ENCODE measurements around the gene CCDC57.

CCDC57 gene

DNA sequence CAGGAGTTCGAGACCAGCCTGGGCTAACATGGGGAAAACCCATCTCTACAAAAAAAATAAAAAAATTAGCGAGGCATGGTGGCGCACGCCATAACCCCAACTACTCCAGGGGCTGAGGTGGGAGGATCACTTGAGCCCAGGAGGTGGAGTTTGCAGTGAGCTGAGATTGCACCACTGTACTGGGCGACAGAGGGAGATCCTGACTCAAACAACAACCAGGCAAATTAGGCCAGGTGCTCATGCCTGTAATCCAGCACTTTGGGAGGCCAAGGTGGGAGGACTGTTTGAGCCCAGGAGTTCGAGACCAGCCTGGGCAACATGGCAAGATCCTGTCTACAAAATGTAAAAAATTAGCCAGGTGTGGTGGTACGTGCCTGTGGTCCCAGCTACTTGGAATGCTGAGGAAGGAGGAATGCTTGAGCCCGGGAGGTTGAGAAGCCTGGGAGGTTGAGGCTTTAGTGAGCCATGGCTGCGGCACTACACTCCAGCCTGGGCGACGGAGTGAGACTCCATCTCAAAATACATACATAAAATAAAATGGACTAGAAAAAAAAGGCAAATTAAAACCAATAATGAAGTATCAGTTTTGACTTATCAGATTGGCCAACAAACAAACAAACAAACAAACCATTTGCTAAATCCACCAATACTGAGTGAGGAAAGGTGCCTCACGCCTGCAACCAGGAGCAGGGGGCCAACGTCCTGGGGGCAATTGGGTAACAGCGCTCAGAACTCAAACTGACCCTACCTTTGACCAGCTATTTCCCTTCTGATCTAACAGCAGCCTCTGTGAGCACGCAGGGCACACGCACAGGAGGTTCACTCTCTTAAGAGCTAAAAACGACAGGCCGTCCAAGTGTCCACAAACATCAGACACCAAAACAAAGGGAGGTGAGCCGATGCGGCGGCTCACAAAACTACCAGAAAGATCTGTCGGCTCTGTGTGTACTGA, 95.2 kb downstream of the CCDC57 start:
- Histone ChIP-seq H2AFZ (ENCODE audit: low read depth, low read length) (no peak overlapping the region), H3K4me1 (ENCODE audit: insufficient read depth, low read length) (no peaks in the 10 kb centered on the region), H3K27ac (ENCODE audit: low read length) (no peak overlapping the region), H3K36me3 (ENCODE audit: insufficient read depth, low read length) (peaks cover 35% of the 10 kb centered on the region), H3K9ac (ENCODE audit: low read depth, low read length) (no peak overlapping the region), H4K20me1 (ENCODE audit: insufficient read depth, low read length) (no peaks in the 10 kb centered on the region), H3K4me2 (ENCODE audit: insufficient read depth, low read length) (no peak overlapping the region), H3K9me3 (ENCODE audit: insufficient read depth, low read length, severe bottlenecking) (no peaks in the 10 kb centered on the region), H3K4me3 (ENCODE audit: low read depth in 1 of 2, low read length in 2 of 2) (no peak overlapping the region), H3K79me2 (ENCODE audit: insufficient read depth, low read length) (no peaks in the 10 kb centered on the region), H3K27me3 (ENCODE audit: insufficient read depth, low read length, poor library complexity) (no peaks in the 10 kb centered on the region)
- DNase-seq (no peak), ATAC-seq (ENCODE audit: insufficient read depth, low read depth) (no peak)
- TF ChIP-seq EZH2 (IDR thresholded peaks at IDR 0.05; ENCODE audit: borderline replicate concordance, low read depth, low read length, severe bottlenecking), result no peak
- TF ChIP-seq, protein P1, sequence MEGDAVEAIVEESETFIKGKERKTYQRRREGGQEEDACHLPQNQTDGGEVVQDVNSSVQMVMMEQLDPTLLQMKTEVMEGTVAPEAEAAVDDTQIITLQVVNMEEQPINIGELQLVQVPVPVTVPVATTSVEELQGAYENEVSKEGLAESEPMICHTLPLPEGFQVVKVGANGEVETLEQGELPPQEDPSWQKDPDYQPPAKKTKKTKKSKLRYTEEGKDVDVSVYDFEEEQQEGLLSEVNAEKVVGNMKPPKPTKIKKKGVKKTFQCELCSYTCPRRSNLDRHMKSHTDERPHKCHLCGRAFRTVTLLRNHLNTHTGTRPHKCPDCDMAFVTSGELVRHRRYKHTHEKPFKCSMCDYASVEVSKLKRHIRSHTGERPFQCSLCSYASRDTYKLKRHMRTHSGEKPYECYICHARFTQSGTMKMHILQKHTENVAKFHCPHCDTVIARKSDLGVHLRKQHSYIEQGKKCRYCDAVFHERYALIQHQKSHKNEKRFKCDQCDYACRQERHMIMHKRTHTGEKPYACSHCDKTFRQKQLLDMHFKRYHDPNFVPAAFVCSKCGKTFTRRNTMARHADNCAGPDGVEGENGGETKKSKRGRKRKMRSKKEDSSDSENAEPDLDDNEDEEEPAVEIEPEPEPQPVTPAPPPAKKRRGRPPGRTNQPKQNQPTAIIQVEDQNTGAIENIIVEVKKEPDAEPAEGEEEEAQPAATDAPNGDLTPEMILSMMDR (IDR thresholded peaks at IDR 0.05; ENCODE audit: borderline replicate concordance, extremely low read depth, low read length, poor library complexity, severe bottlenecking), result no peak

- no peak overlapping the region for H2AFZ ChIP-seq (ENCODE audit: low read depth, low read length)
- H3K79me2 ChIP-seq (ENCODE audit: insufficient read depth, low read length), result no peaks in the 10 kb centered on the region
- H4K20me1 ChIP-seq (ENCODE audit: insufficient read depth, low read length), result no peaks in the 10 kb centered on the region
- no peaks in the 10 kb centered on the region for H3K4me1 ChIP-seq (ENCODE audit: insufficient read depth, low read length)
- no peak overlapping the region for H3K9ac ChIP-seq (ENCODE audit: low read depth, low read length)
- no peak overlapping the region for H3K4me3 ChIP-seq (ENCODE audit: low read depth in 1 of 2, low read length in 2 of 2)
- H3K4me2 ChIP-seq (ENCODE audit: insufficient read depth, low read length), result no peak overlapping the region
- H3K27me3 ChIP-seq (ENCODE audit: insufficient read depth, low read length, poor library complexity), result no peaks in the 10 kb centered on the region
- H3K9me3 ChIP-seq (ENCODE audit: insufficient read depth, low read length, severe bottlenecking), result no peaks in the 10 kb centered on the region
- no peak overlapping the region for H3K27ac ChIP-seq (ENCODE audit: low read length)
- DNase-seq (no peak), ATAC-seq (ENCODE audit: insufficient read depth, low read depth) (no peak)
- H3K36me3 ChIP-seq (ENCODE audit: insufficient read depth, low read length), result peaks cover 28% of the 10 kb centered on the region
- TF ChIP-seq EZH2 (IDR thresholded peaks at IDR 0.05; ENCODE audit: borderline replicate concordance, low read depth, low read length, severe bottlenecking), result no peak
- TF ChIP-seq, protein P1 (IDR thresholded peaks at IDR 0.05; ENCODE audit: borderline replicate concordance, extremely low read depth, low read length, poor library complexity, severe bottlenecking), result no peak
Observed at GRCh38 chr17:82116246-82116645, 96.4 kb downstream of the CCDC57 start.

- Histone ChIP-seq H3K27ac (ENCODE audit: low read length) (no peak overlapping the region), H3K9ac (ENCODE audit: low read depth, low read length) (no peak overlapping the region), H3K27me3 (ENCODE audit: insufficient read depth, low read length, poor library complexity) (no peaks in the 10 kb centered on the region), H3K4me1 (ENCODE audit: insufficient read depth, low read length) (no peaks in the 10 kb centered on the region), H3K9me3 (ENCODE audit: insufficient read depth, low read length, severe bottlenecking) (no peaks in the 10 kb centered on the region), H3K4me3 (ENCODE audit: low read depth in 1 of 2, low read length in 2 of 2) (no peak overlapping the region), H2AFZ (ENCODE audit: low read depth, low read length) (no peak overlapping the region), H3K79me2 (ENCODE audit: insufficient read depth, low read length) (no peaks in the 10 kb centered on the region), H3K36me3 (ENCODE audit: insufficient read depth, low read length) (peaks cover 28% of the 10 kb centered on the region), H3K4me2 (ENCODE audit: insufficient read depth, low read length) (no peak overlapping the region), H4K20me1 (ENCODE audit: insufficient read depth, low read length) (no peaks in the 10 kb centered on the region)
- ATAC-seq (ENCODE audit: insufficient read depth, low read depth) (no peak), DNase-seq (no peak)
- TF ChIP-seq, protein P1 (IDR thresholded peaks at IDR 0.05; ENCODE audit: borderline replicate concordance, extremely low read depth, low read length, poor library complexity, severe bottlenecking), result no peak
- TF ChIP-seq EZH2 (IDR thresholded peaks at IDR 0.05; ENCODE audit: borderline replicate concordance, low read depth, low read length, severe bottlenecking), result no peak
Observed at GRCh38 chr17:82114872-82115271, 97.8 kb downstream of the CCDC57 start.
